Suprapubic skin (tissue), 4 donors: ENCODE results near the gene LGALS9. TPM values are rescaled to one million over a fixed set of nuclear protein-coding genes. Genes with fewer than 3 reads are reported as not detected.

Source experiments
- DNase-seq, 2 donors: peaks; one replicate each; pipeline ENCODE4 v3.0.0-alpha.2; 2019; ENCODE audit warnings: low spot score in 2 of 2
- H3K27ac ChIP-seq: fragments of 200-600 bp; sonication (generic); one replicate; pipeline ENCODE4 v1.5.1; 2019
- H3K27me3 ChIP-seq: fragments of 200-600 bp; sonication (generic); one replicate; pipeline ENCODE4 v1.5.1; 2019
- H3K36me3 ChIP-seq: fragments of 200-600 bp; sonication (generic); one replicate; pipeline ENCODE4 v1.5.1; 2019
- H3K4me1 ChIP-seq: fragments of 200-600 bp; sonication (generic); one replicate; pipeline ENCODE4 v1.5.1; 2019
- H3K4me3 ChIP-seq: fragments of 200-600 bp; sonication (generic); one replicate; pipeline ENCODE4 v1.5.1; 2019; ENCODE audit warnings: mild to moderate bottlenecking
- H3K9me3 ChIP-seq: fragments of 200-600 bp; sonication (generic); one replicate; pipeline ENCODE4 v1.5.1; 2019
- EP300 ChIP-seq: sonication (generic); formaldehyde crosslinking; IDR thresholded peaks from one replicate; pipeline ENCODE4 v1.6.1; 2017; ENCODE audit warnings: antibody characterized with exemption
- POLR2A ChIP-seq, 2 donors: fragments of 450-650 bp; IDR thresholded peaks; one replicate each; pipeline ENCODE4 v1.6.1; 2017; ENCODE audit warnings: antibody characterized with exemption in 2 of 2, mild to moderate bottlenecking in 2 of 2, moderate library complexity in 2 of 2
- POLR2AphosphoS5 ChIP-seq, 3 donors: sonication (generic); formaldehyde crosslinking; IDR thresholded peaks; one replicate each; pipeline ENCODE4 v1.6.1; 2017; ENCODE audit warnings: antibody characterized with exemption in 3 of 3
- WGBS: methylation state at CpG from one replicate; pipeline ENCODE4 v1.1.5; 2018; 5-methylcytosine and 5-hydroxymethylcytosine counted together
- total RNA-seq, 4 donors: library from RNA; depleted of rRNA; stranded (reverse); fragments of >200 nt; gene quantifications; one replicate each; pipeline ENCODE4 v1.1.0, GENCODE V29; 2016
- TF ChIP-seq, protein P1 (sequence below), 2 donors: fragments of 200-600 bp in 1 of 2; fragments of 450-650 bp in 1 of 2; sonication (generic) in 1 of 2; IDR thresholded peaks; one replicate each; pipeline ENCODE4 v1.5.1; 2016 to 2019; ENCODE audit warnings: antibody characterized with exemption in 2 of 2, mild to moderate bottlenecking in 1 of 2, moderate library complexity in 1 of 2

The LGALS9 gene
- total RNA-seq, 4 donors from 2014 or later: 9.5 to 10.6 (median 10.1) TPM

DNA sequence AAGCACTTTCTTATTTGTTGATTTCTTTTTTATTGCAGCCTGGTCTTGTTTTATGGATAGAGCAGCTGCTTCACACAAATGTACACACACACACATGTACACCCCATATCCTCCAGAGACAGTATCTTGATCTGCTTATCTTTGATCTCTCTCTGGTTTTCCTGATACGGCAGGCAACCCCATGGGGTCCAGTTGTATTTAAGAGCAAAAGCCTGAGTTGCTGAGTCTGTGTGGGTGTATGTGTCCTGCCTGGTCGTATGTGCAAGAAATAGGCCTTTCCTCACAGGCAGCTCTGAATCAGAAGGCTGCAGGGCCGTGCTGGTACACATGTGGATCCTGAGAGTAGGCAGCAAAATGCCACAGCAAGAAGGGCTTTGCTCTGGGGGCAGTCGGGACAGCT is 14.6 kb upstream of the LGALS9 start:
- H3K4me3 ChIP-seq: no peak overlapping the region
- H3K27ac ChIP-seq: no peak overlapping the region
- H3K9me3 ChIP-seq: no peaks in the 10 kb centered on the region
- peaks cover 88% of the 10 kb centered on the region for H3K36me3 ChIP-seq
- no peaks in the 10 kb centered on the region for H3K27me3 ChIP-seq
- 76% methylated on average over 4 of the region's 4 CpGs for WGBS
- no peaks in the 10 kb centered on the region for H3K4me1 ChIP-seq
- DNase-seq: no peak
- TF ChIP-seq EP300: no peak
- TF ChIP-seq POLR2A (IDR thresholded peaks at IDR 0.05): no peak
- no peak for TF ChIP-seq POLR2AphosphoS5 (IDR thresholded peaks at IDR 0.05)
- TF ChIP-seq, protein P1, sequence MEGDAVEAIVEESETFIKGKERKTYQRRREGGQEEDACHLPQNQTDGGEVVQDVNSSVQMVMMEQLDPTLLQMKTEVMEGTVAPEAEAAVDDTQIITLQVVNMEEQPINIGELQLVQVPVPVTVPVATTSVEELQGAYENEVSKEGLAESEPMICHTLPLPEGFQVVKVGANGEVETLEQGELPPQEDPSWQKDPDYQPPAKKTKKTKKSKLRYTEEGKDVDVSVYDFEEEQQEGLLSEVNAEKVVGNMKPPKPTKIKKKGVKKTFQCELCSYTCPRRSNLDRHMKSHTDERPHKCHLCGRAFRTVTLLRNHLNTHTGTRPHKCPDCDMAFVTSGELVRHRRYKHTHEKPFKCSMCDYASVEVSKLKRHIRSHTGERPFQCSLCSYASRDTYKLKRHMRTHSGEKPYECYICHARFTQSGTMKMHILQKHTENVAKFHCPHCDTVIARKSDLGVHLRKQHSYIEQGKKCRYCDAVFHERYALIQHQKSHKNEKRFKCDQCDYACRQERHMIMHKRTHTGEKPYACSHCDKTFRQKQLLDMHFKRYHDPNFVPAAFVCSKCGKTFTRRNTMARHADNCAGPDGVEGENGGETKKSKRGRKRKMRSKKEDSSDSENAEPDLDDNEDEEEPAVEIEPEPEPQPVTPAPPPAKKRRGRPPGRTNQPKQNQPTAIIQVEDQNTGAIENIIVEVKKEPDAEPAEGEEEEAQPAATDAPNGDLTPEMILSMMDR (IDR thresholded peaks at IDR 0.05): no peak

DNA sequence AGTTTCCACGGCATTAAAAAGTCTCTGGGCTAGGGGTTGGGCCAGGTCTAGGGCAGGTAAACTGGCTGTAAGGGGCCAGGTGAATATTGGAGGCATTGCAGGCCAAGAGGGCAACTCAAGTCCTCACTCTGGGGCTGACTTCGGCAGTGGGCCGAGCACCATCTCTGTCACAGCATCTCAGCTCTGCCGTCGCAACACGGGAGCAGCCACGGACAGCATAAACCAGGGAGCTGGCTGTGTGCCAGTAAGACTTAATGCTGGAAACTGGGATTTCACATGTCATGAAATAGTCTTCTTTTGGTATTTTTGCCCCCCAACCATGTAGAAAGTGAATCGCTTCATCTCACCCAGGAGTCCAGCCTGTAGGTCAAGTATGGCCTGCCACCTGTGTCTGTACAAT is 12.6 kb upstream of the LGALS9 start:
- no peaks in the 10 kb centered on the region for H3K9me3 ChIP-seq
- no peak overlapping the region for H3K4me3 ChIP-seq
- WGBS: 94% methylated on average over 6 of the region's 8 CpGs
- no peak for DNase-seq
- peaks cover 93% of the 10 kb centered on the region for H3K36me3 ChIP-seq
- peaks cover 11% of the 10 kb centered on the region for H3K4me1 ChIP-seq
- no peak for TF ChIP-seq POLR2A (IDR thresholded peaks at IDR 0.05)
- no peaks in the 10 kb centered on the region for H3K27me3 ChIP-seq
- no peak overlapping the region for H3K27ac ChIP-seq

DNA sequence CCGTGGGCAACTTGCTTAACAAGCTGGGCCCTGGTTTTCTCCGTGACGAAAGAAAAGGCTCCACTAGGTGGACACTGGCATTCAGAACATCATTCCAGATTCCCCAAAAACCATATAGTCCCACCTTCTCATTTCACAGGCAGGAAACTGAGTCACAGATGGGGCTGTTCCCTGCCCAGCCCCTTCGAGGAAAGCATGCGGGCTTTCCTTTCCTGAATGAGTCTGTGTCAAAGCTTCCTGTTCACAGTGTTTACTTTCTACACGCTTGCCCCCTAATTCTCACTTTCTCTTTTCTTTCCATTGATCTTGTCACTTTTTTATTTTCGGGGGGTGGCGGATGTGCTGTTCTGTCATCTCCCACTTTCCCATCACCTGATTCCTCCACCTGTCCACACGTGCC is 10.3 kb upstream of the LGALS9 start:
- H3K27ac ChIP-seq: no peak overlapping the region
- no peaks in the 10 kb centered on the region for H3K27me3 ChIP-seq
- peaks cover 11% of the 10 kb centered on the region for H3K4me1 ChIP-seq
- WGBS: 88% methylated on average over 9 of the region's 9 CpGs
- no peak for DNase-seq
- TF ChIP-seq, protein P1 (IDR thresholded peaks at IDR 0.05): no peak
- TF ChIP-seq POLR2A (IDR thresholded peaks at IDR 0.05) (no peak), EP300 (no peak), POLR2AphosphoS5 (IDR thresholded peaks at IDR 0.05) (no peak)
- H3K4me3 ChIP-seq: no peak overlapping the region
- H3K9me3 ChIP-seq: no peaks in the 10 kb centered on the region
- H3K36me3 ChIP-seq: peaks cover 93% of the 10 kb centered on the region

DNA sequence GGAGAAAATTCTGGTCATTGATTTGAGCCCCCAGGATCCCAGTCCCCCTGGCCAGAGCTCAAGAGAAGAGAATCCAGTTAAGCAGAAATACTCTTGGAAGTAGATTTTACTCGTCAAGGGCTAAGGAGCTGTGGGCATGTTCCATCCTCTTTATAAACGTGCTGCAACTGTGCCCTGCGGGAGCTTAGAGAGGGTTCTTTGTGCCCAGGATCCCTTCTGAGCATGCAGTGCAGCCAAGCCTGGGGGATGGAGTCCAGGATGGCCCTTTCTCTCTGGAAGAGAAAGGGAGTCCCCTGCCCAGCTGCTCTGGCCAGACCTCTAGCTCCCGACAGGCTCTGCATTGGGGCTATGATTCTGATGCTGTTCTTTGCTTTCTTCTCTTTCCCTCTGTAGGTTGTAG is 9.5 kb upstream of the LGALS9 start:
- peaks cover 94% of the 10 kb centered on the region for H3K36me3 ChIP-seq
- no peak for DNase-seq
- no peaks in the 10 kb centered on the region for H3K9me3 ChIP-seq
- no peaks in the 10 kb centered on the region for H3K27me3 ChIP-seq
- 89% methylated on average over 4 of the region's 4 CpGs for WGBS
- peaks cover 11% of the 10 kb centered on the region for H3K4me1 ChIP-seq
- no peak for TF ChIP-seq EP300
- no peak for TF ChIP-seq POLR2AphosphoS5 (IDR thresholded peaks at IDR 0.05)
- no peak for TF ChIP-seq POLR2A (IDR thresholded peaks at IDR 0.05)
- TF ChIP-seq, protein P1 (IDR thresholded peaks at IDR 0.05): no peak
- H3K27ac ChIP-seq: no peak overlapping the region
- no peak overlapping the region for H3K4me3 ChIP-seq

DNA sequence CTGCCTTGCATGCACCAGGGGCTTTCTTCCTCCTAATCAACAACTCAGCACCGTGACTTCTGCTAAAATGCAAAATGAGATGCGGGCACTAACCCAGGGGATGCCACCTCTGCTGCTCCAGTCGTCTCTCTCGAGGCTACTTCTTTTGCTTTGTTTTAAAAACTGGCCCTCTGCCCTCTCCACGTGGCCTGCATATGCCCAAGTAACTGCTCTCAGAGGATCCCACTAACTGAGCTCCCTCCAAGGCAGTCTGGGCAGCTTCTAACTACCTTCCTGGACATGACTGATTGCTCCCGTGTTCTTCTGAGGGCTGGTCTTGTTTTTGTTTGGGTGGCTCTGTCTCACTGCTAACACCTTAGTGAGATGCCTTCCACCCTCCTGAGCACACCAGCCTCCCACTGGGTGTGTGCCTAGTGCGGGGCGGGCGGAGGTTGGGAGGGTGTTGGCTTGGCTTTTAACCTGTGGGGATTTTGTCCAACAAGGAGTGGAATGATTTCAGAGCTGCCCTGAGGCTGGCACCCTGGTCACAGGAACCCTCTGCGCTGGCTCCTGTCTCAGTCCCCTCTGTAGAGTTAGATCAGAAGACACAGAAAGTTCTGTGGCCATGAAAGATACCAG is 8.9 kb upstream of the LGALS9 start:
- 55% methylated on average over 9 of the region's 10 CpGs for WGBS
- Histone ChIP-seq H3K4me1 (peaks cover 11% of the 10 kb centered on the region), H3K4me3 (no peak overlapping the region), H3K9me3 (no peaks in the 10 kb centered on the region), H3K27ac (no peak overlapping the region), H3K36me3 (peaks cover 93% of the 10 kb centered on the region), H3K27me3 (no peaks in the 10 kb centered on the region)
- TF ChIP-seq POLR2A (IDR thresholded peaks at IDR 0.05): no peak
- no peak for TF ChIP-seq EP300
- no peak for TF ChIP-seq POLR2AphosphoS5 (IDR thresholded peaks at IDR 0.05)
- TF ChIP-seq, protein P1 (IDR thresholded peaks at IDR 0.05): no peak
- no peak for DNase-seq

DNA sequence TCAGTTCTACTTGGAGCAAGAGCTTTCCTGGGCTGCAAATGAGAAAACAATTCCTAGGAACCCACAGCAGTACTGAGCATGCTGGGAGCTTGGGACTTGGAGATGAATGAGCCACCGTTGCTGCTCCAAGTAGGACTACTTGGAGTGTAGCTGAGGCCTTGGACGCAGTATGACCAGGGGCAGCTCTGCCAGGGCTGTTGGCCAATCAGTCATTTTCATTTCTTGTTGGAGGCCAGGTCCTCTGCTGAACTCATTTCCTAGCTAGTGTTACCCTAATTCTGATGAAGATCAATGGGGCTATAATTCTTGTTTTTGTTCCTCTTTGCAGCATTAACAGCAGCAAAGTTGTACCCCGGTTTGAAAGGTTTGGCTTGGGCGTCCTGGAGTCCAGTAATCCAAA is 8.0 kb upstream of the LGALS9 start:
- H3K36me3 ChIP-seq: peaks cover 90% of the 10 kb centered on the region
- DNase-seq: no peak
- WGBS: 77% methylated on average over 4 of the region's 4 CpGs

More for the DNA sequence above, 8.0 kb upstream of the LGALS9 start:
- H3K4me3 ChIP-seq: no peak overlapping the region
- H3K27me3 ChIP-seq: no peaks in the 10 kb centered on the region
- peaks cover 11% of the 10 kb centered on the region for H3K4me1 ChIP-seq
- no peak overlapping the region for H3K27ac ChIP-seq
- no peak for TF ChIP-seq EP300
- TF ChIP-seq, protein P1 (IDR thresholded peaks at IDR 0.05): no peak
- no peak for TF ChIP-seq POLR2AphosphoS5 (IDR thresholded peaks at IDR 0.05)
- no peaks in the 10 kb centered on the region for H3K9me3 ChIP-seq
